22Rv1 (cell line): ENCODE results near the gene LIMCH1.
A peak's percentile ranks its signal among the peaks of the same experiment; 100 is the strongest.

Experiments used
- CTCF ChIP-seq: fragments of 450-650 bp; IDR thresholded peaks from 2 replicates; pipeline ENCODE4 v1.5.1; 2017; ENCODE audit warnings: mild to moderate bottlenecking
- ZFX ChIP-seq: fragments of 450-650 bp; IDR thresholded peaks from 2 replicates; pipeline ENCODE4 v1.6.1; 2017; ENCODE audit warnings: antibody characterized with exemption, borderline replicate concordance

- peak; percentile 95 for TF ChIP-seq CTCF
- TF ChIP-seq ZFX: no peak
These were observed 123.6 kb downstream of the LIMCH1 start for GRCh38 chr4:41661442-41662076.
